Measurements from ENCODE around the gene FNDC3B. TPM values are rescaled to one million over a fixed set of nuclear protein-coding genes. Genes with fewer than 3 reads are reported as not detected.
A peak's percentile ranks its signal among the peaks of the same experiment; 100 is the strongest.

The FNDC3B gene
- total RNA-seq, 2 experiments from 2014 or later = 11.6 to 12.2 TPM

DNA sequence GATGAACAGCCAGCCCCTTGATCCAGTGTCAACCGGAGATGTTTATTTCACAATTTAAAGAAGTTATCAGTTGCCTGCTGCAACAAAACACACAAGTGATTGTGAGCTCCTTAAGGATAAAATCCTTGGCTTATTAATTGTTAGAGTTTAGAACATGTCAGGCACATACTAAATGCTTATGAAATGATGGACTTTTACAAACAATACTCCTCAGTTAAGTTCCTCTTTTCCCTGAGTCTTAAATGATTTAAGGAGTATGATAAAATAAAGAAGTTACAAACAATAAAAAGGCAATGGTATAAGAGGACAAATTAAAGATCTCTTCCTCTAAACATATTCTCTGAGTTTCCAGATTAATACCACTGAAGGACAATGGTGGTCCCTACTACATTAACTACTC lies 403.2 kb downstream of the FNDC3B start:
- no peak overlapping the region for H3K4me3 Mint-ChIP-seq
- H3K36me3 Mint-ChIP-seq = no peaks in the 10 kb centered on the region
- no peak for DNase-seq
- H3K4me1 Mint-ChIP-seq = peaks cover 6% of the 10 kb centered on the region
- H3K27ac Mint-ChIP-seq = no peak overlapping the region
- H3K9me3 Mint-ChIP-seq = no peaks in the 10 kb centered on the region
- H3K27me3 Mint-ChIP-seq = peaks cover 70% of the 10 kb centered on the region

GRCh38 chr3:172444821-172445220 lies 405.4 kb downstream of the FNDC3B start:
- peaks cover 18% of the 10 kb centered on the region for H3K4me1 Mint-ChIP-seq
- no peak overlapping the region for H3K27ac Mint-ChIP-seq

GRCh38 chr3:172446198-172446597 lies 406.8 kb downstream of the FNDC3B start:
- DNase-seq = no peak
- peaks cover 82% of the 10 kb centered on the region for H3K27me3 Mint-ChIP-seq
- H3K4me1 Mint-ChIP-seq = peaks cover 20% of the 10 kb centered on the region
- no peak overlapping the region for H3K4me3 Mint-ChIP-seq
- H3K27ac Mint-ChIP-seq = no peak overlapping the region
- no peaks in the 10 kb centered on the region for H3K36me3 Mint-ChIP-seq
- no peaks in the 10 kb centered on the region for H3K9me3 Mint-ChIP-seq

More at GRCh38 chr3:172444821-172445220, 405.4 kb downstream of the FNDC3B start:
- Mint-ChIP-seq H3K9me3 (no peaks in the 10 kb centered on the region), H3K4me3 (no peak overlapping the region), H3K27me3 (peaks cover 85% of the 10 kb centered on the region), H3K36me3 (no peaks in the 10 kb centered on the region)
- DNase-seq = no peak

- DNase-seq = peak; percentile 6
- H3K9me3 Mint-ChIP-seq = no peaks in the 10 kb centered on the region
- H3K27me3 Mint-ChIP-seq = peaks cover 74% of the 10 kb centered on the region
- peaks cover 20% of the 10 kb centered on the region for H3K4me1 Mint-ChIP-seq
- peak within 1 kb of the TSS; percentile 52 for H3K4me3 Mint-ChIP-seq
- no peaks in the 10 kb centered on the region for H3K36me3 Mint-ChIP-seq
- H3K27ac Mint-ChIP-seq = no peak within 1 kb of the TSS
These were observed 408.5 kb downstream of the FNDC3B start, which contains the start of gene GHSR for GRCh38 chr3:172447611-172448579. Gene GHSR (minus strand): TSS chr3:172448456. CDS start chr3:172448413, 43 bp downstream.

DNA sequence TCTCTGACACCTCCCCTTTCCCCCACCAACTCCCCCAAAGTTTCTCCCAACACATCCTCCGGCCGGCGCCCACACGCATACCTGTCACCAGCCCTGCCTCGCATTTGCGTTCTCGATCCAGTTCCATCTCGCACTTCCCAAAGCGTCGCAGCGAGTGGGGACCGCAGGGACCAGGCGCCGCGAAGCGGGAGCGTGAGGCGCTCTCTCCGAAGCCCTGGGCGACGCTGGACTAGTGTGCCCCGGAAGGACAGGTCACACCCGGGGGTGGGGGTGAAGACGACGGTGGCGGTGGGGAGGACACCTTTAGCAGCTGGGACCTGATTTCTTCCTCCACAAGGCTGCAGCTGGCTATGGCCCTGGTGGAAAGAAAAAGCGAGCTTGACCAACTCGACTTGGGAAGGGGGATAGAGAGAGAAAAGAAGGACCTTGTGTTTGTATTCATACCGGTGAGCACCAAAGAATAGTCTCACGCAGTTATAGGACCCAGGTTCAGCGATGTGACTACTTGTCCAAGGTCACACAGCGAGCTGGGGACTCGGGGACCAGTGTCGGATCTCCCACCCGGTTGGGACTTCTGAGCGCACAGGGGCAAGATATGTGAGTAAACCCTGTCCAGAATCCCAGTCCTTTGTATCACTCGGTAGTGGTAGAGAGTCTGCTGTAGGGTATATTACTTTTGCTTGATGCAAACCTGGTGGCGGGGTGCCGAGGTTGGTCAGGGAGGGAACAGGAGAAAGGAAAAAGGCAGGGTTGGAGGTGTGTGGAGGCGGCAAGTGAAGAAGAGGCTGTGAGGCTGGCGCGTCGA lies 409.5 kb downstream of the FNDC3B start:
- Mint-ChIP-seq H3K4me3 (no peak overlapping the region), H3K4me1 (peaks cover 20% of the 10 kb centered on the region), H3K36me3 (no peaks in the 10 kb centered on the region), H3K9me3 (no peaks in the 10 kb centered on the region), H3K27me3 (peaks cover 73% of the 10 kb centered on the region), H3K27ac (no peak overlapping the region)
- no peak for DNase-seq

GRCh38 chr3:172449466-172450149 lies 410.2 kb downstream of the FNDC3B start:
- H3K27ac Mint-ChIP-seq = no peak overlapping the region
- peaks cover 20% of the 10 kb centered on the region for H3K4me1 Mint-ChIP-seq
- no peaks in the 10 kb centered on the region for H3K36me3 Mint-ChIP-seq
- no peak overlapping the region for H3K4me3 Mint-ChIP-seq
- peak; percentile 9 for DNase-seq
- H3K27me3 Mint-ChIP-seq = peaks cover 77% of the 10 kb centered on the region
- no peaks in the 10 kb centered on the region for H3K9me3 Mint-ChIP-seq

Other genes starting within 250 kb of the FNDC3B start
- under 1 TPM; 0.18 to 0.52 TPM for gene PLD1, start 229.1 kb upstream of the FNDC3B start, total RNA-seq
- not detected for gene TMEM212, start 196.2 kb upstream of the FNDC3B start, total RNA-seq